ENCODE data around the gene SLC35E4. TPM values are rescaled to one million over a fixed set of nuclear protein-coding genes. Genes with fewer than 3 reads are reported as not detected.
A peak's percentile ranks its signal among the peaks of the same experiment; 100 is the strongest.

The SLC35E4 gene
- total and polyA plus RNA-seq, 5 donors from 2014 or later = 1.9 to 14.5 (median 4.2) TPM

DNA sequence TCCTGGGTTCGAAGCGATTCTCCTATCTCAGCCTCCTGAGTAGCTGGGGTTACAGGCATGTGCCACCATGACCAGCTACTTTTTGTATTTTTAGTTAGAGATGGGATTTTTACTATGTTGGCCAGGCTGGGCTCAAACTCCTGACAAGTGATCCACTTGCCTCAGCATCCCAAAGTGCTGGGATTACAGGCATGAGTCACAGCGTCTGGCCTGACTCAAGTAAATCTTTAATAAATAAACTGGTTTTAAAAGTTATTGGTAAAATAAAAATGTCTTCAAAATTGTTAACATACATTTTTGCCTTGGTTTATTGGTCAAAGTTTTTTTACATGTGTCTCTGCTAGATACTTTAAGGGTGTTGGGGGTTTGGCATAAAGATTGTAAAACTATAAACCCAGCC, 36.6 kb upstream of the SLC35E4 start:
- no peak for DNase-seq
- no peak overlapping the region for H3K27ac Mint-ChIP-seq
- peaks cover 17% of the 10 kb centered on the region for H3K27me3 Mint-ChIP-seq
- peaks cover 0 to 2% (median 0%) of the 10 kb centered on the region in 7 donors for H3K9me3 Mint-ChIP-seq
- no peaks in the 10 kb centered on the region for H3K36me3 ChIP-seq (ENCODE audit: control insufficient read depth, insufficient read depth, low read length)
- H3K27ac ChIP-seq (ENCODE audit: insufficient read depth, low read length, poor library complexity, severe bottlenecking) = no peak overlapping the region
- no peaks in the 10 kb centered on the region for H3K9me3 ChIP-seq (ENCODE audit: control insufficient read depth in 2 of 2, low read length in 2 of 2)
- H3K36me3 Mint-ChIP-seq = no peaks in the 10 kb centered on the region
- H3K4me1 Mint-ChIP-seq = peaks cover 0 to 2% (median 0%) of the 10 kb centered on the region in 4 donors
- no peaks in the 10 kb centered on the region for H3K4me1 ChIP-seq (ENCODE audit: control insufficient read depth, insufficient read depth, low read length, poor library complexity, severe bottlenecking)
- no peaks in the 10 kb centered on the region for H3K27me3 ChIP-seq (ENCODE audit: control insufficient read depth, insufficient read depth, low read length)
- H3K4me3 Mint-ChIP-seq = no peak overlapping the region
- no peak for ATAC-seq (ENCODE audit: low read depth in 2 of 2)
- no peak overlapping the region for H3K4me3 ChIP-seq (ENCODE audit: low read depth, low read length)

DNA sequence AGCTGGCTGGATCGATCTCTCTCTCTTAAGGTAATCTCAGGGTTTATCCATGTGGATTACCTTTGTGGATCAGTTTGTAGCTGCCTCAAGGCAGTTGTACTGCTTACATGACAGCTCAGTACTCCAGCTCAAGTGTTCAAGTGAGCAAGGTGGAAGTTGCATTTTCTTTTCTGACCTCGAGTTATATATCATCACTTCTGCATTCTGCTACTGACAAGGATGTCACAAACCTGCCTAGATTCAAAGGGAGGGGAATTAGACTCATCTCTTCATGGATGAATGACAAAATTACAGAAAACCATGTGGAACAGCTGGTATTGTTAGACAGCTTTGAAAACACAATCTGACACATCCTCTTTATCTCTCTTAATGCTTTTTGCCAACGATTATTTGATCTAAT, 34.7 kb upstream of the SLC35E4 start:
- Mint-ChIP-seq H3K27ac (no peak overlapping the region), H3K4me3 (no peak overlapping the region), H3K9me3 (peaks cover 0 to 2% (median 0%) of the 10 kb centered on the region in 7 donors), H3K27me3 (peaks cover 11% of the 10 kb centered on the region), H3K4me1 (peaks cover 0 to 8% (median 4%) of the 10 kb centered on the region in 4 donors), H3K36me3 (no peaks in the 10 kb centered on the region)
- DNase-seq (no peak), ATAC-seq (ENCODE audit: low read depth in 2 of 2) (no peak)
- Histone ChIP-seq H3K9me3 (ENCODE audit: control insufficient read depth in 2 of 2, low read length in 2 of 2) (no peaks in the 10 kb centered on the region), H3K27me3 (ENCODE audit: control insufficient read depth, insufficient read depth, low read length) (no peaks in the 10 kb centered on the region), H3K4me1 (ENCODE audit: control insufficient read depth, insufficient read depth, low read length, poor library complexity, severe bottlenecking) (peaks cover 4% of the 10 kb centered on the region), H3K36me3 (ENCODE audit: control insufficient read depth, insufficient read depth, low read length) (no peaks in the 10 kb centered on the region), H3K27ac (ENCODE audit: insufficient read depth, low read length, poor library complexity, severe bottlenecking) (no peak overlapping the region), H3K4me3 (ENCODE audit: low read depth, low read length) (no peak overlapping the region)

DNA sequence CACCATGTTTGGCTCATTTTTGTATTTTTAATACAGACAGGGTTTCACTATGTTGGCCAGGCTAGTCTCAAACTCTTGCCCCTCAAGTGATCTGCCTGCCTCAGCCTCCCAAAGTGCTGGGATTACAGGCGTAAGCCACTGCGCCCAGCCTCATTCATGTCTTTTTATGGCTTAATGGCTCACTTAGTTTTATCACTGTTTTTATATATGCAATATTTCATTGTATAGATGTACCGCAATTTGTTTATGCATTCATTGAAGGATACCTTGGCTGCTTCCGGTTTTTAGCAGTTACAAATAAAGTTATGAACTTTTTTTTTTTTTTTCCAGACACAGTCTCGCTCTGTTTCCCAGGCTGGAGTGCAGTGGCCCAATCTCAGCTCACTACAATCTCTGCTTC, 34.1 kb upstream of the SLC35E4 start:
- Mint-ChIP-seq H3K9me3 (peaks cover 0 to 2% (median 0%) of the 10 kb centered on the region in 7 donors), H3K4me1 (peaks cover 0 to 13% (median 4%) of the 10 kb centered on the region in 4 donors), H3K4me3 (no peak overlapping the region), H3K27me3 (peaks cover 9% of the 10 kb centered on the region), H3K27ac (no peak overlapping the region), H3K36me3 (no peaks in the 10 kb centered on the region)
- Histone ChIP-seq H3K9me3 (ENCODE audit: control insufficient read depth in 2 of 2, low read length in 2 of 2) (no peaks in the 10 kb centered on the region), H3K27me3 (ENCODE audit: control insufficient read depth, insufficient read depth, low read length) (no peaks in the 10 kb centered on the region), H3K36me3 (ENCODE audit: control insufficient read depth, insufficient read depth, low read length) (no peaks in the 10 kb centered on the region), H3K4me1 (ENCODE audit: control insufficient read depth, insufficient read depth, low read length, poor library complexity, severe bottlenecking) (peaks cover 8% of the 10 kb centered on the region), H3K27ac (ENCODE audit: insufficient read depth, low read length, poor library complexity, severe bottlenecking) (no peak overlapping the region), H3K4me3 (ENCODE audit: low read depth, low read length) (no peak overlapping the region)
- DNase-seq (no peak), ATAC-seq (ENCODE audit: low read depth in 2 of 2) (no peak)

DNA sequence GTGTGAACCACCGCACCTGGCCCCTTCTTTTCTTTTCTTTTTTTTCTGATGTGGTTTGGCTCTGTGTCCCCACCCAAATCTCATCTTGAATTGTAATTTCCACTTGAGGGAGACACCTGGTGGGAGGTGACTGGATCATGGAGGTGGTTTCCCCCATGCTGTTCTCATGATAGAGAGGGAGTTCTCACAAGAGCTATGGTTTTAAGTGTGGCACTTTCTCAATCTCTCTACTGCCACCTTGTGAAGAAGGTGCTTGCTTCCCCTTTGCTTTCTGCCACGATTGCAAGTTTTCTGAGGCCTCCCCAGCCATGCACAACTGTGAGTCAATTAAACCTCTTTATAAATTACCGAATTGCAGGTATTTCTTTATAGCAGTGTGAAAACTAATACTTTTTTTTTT, 33.5 kb upstream of the SLC35E4 start:
- DNase-seq = peak in 2 of 3 donors; percentile 26 to 55
- peaks cover 13% of the 10 kb centered on the region for H3K27me3 Mint-ChIP-seq
- peaks cover 0 to under 1% (median 0%) of the 10 kb centered on the region in 7 donors for H3K9me3 Mint-ChIP-seq
- peaks cover 0 to 17% (median 6%) of the 10 kb centered on the region in 4 donors for H3K4me1 Mint-ChIP-seq
- Histone ChIP-seq H3K4me3 (ENCODE audit: low read depth, low read length) (no peak overlapping the region), H3K36me3 (ENCODE audit: control insufficient read depth, insufficient read depth, low read length) (no peaks in the 10 kb centered on the region), H3K9me3 (ENCODE audit: control insufficient read depth in 2 of 2, low read length in 2 of 2) (no peaks in the 10 kb centered on the region), H3K27me3 (ENCODE audit: control insufficient read depth, insufficient read depth, low read length) (no peaks in the 10 kb centered on the region), H3K27ac (ENCODE audit: insufficient read depth, low read length, poor library complexity, severe bottlenecking) (no peak overlapping the region), H3K4me1 (ENCODE audit: control insufficient read depth, insufficient read depth, low read length, poor library complexity, severe bottlenecking) (peaks cover 14% of the 10 kb centered on the region)
- H3K27ac Mint-ChIP-seq = no peak overlapping the region
- peak in 1 of 2 donors; percentile 38 for ATAC-seq (ENCODE audit: low read depth in 2 of 2)
- no peak overlapping the region for H3K4me3 Mint-ChIP-seq
- no peaks in the 10 kb centered on the region for H3K36me3 Mint-ChIP-seq

DNA sequence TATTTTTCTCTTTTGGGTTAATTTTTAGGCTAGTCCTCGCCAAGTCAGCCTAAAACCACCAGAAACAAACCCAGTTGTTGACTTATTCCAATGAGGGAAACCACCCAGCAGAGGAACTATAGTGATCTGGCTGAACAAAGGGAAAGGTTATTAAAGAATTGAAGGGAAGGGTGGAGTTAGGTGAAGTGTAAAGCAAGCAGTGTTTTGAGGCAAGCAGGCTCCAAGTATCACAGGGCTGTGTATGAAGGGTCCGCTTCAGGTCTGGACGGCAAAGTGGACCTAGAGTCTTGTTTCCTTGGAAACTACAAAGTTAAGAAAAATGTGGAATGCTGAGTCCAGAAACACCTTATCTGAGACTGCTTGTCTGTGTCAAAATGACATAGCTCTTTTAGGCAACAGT, 31.8 kb upstream of the SLC35E4 start:
- no peak overlapping the region for H3K4me3 ChIP-seq (ENCODE audit: low read depth, low read length)
- peaks cover 0 to 26% (median 10%) of the 10 kb centered on the region in 4 donors for H3K4me1 Mint-ChIP-seq
- DNase-seq (no peak), ATAC-seq (ENCODE audit: low read depth in 2 of 2) (no peak)
- no peaks in the 10 kb centered on the region for H3K9me3 Mint-ChIP-seq
- H3K27ac Mint-ChIP-seq = no peak overlapping the region
- no peaks in the 10 kb centered on the region for H3K9me3 ChIP-seq (ENCODE audit: control insufficient read depth in 2 of 2, low read length in 2 of 2)
- H3K4me1 ChIP-seq (ENCODE audit: control insufficient read depth, insufficient read depth, low read length, poor library complexity, severe bottlenecking) = peaks cover 20% of the 10 kb centered on the region
- H3K4me3 Mint-ChIP-seq = peak overlapping the region in 2 of 4 donors; percentile 16 to 59
- peaks cover 13% of the 10 kb centered on the region for H3K27me3 Mint-ChIP-seq
- no peaks in the 10 kb centered on the region for H3K36me3 ChIP-seq (ENCODE audit: control insufficient read depth, insufficient read depth, low read length)
- no peak overlapping the region for H3K27ac ChIP-seq (ENCODE audit: insufficient read depth, low read length, poor library complexity, severe bottlenecking)
- no peaks in the 10 kb centered on the region for H3K36me3 Mint-ChIP-seq
- H3K27me3 ChIP-seq (ENCODE audit: control insufficient read depth, insufficient read depth, low read length) = no peaks in the 10 kb centered on the region

DNA sequence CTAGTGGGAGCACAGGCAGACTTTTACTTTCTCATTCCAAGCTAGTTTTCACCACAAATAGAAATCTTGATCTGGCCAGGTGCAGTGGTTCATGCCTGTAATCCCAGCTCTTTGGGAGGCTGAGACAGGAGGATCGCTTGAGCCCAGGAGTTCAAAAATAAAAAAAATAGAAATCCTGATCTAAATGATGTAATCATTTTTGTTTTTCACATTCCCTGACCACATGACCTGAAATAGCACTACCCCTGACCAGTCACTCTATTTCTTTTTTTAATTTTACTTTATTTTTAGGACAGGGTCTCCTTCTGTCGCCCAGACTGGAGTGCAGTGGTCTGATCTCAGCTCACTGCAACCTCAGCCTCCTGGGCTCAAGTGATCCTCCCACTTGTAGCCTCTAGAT, 30.9 kb upstream of the SLC35E4 start:
- DNase-seq = no peak
- Histone ChIP-seq H3K9me3 (ENCODE audit: control insufficient read depth in 2 of 2, low read length in 2 of 2) (no peaks in the 10 kb centered on the region), H3K27me3 (ENCODE audit: control insufficient read depth, insufficient read depth, low read length) (no peaks in the 10 kb centered on the region), H3K4me3 (ENCODE audit: low read depth, low read length) (no peak overlapping the region), H3K27ac (ENCODE audit: insufficient read depth, low read length, poor library complexity, severe bottlenecking) (no peak overlapping the region), H3K4me1 (ENCODE audit: control insufficient read depth, insufficient read depth, low read length, poor library complexity, severe bottlenecking) (peaks cover 20% of the 10 kb centered on the region), H3K36me3 (ENCODE audit: control insufficient read depth, insufficient read depth, low read length) (no peaks in the 10 kb centered on the region)
- no peaks in the 10 kb centered on the region for H3K9me3 Mint-ChIP-seq
- no peaks in the 10 kb centered on the region for H3K36me3 Mint-ChIP-seq
- H3K4me1 Mint-ChIP-seq = peaks cover 0 to 31% (median 13%) of the 10 kb centered on the region in 4 donors
- H3K4me3 Mint-ChIP-seq = no peak overlapping the region
- ATAC-seq (ENCODE audit: low read depth in 2 of 2) = no peak
- H3K27ac Mint-ChIP-seq = no peak overlapping the region
- peaks cover 21% of the 10 kb centered on the region for H3K27me3 Mint-ChIP-seq

DNA sequence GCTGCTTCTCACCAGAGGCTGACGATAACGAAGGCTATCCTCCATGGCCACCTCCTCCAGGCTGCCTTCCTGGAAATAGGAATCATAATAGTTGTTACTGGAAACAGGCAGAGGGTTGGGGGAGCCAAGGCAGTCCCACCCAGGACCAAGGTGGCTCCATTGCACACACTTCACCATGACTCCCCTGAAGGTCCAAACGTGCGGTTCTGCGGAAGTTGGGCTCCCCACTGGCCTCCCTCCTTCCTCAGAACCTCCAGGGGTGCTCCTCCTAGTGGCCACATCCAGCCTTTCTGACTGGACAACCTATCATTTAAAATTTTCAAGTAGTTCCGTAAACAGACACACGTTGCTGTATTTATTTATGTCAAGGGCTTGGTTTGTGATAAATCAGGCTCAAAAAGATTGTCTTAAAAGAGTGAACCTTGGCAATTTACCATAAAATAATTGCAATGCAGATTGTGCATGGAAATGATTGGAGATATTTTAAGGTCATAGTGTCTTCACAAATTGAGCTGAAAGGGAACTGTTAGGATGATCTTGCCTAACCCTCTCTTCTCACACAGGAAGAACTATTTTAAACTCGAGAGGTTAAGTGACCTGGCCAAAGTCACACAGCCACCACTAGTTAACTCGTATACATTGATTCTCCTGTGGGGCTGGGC, 30.0 kb upstream of the SLC35E4 start:
- Mint-ChIP-seq H3K4me1 (peaks cover 0 to 31% (median 15%) of the 10 kb centered on the region in 4 donors), H3K4me3 (peak overlapping the region; percentile 14 to 56 (median 48)), H3K9me3 (no peaks in the 10 kb centered on the region), H3K36me3 (no peaks in the 10 kb centered on the region), H3K27ac (peak overlapping the region in 2 of 3 donors; percentile 8 to 58), H3K27me3 (peaks cover 21% of the 10 kb centered on the region)
- DNase-seq = peak; percentile 19 to 67 (median 29)
- ATAC-seq (ENCODE audit: low read depth in 2 of 2) = peak; percentile 26 to 34
- Histone ChIP-seq H3K36me3 (ENCODE audit: control insufficient read depth, insufficient read depth, low read length) (no peaks in the 10 kb centered on the region), H3K27ac (ENCODE audit: insufficient read depth, low read length, poor library complexity, severe bottlenecking) (no peak overlapping the region), H3K9me3 (ENCODE audit: control insufficient read depth in 2 of 2, low read length in 2 of 2) (no peaks in the 10 kb centered on the region), H3K27me3 (ENCODE audit: control insufficient read depth, insufficient read depth, low read length) (no peaks in the 10 kb centered on the region), H3K4me1 (ENCODE audit: control insufficient read depth, insufficient read depth, low read length, poor library complexity, severe bottlenecking) (peaks cover 20% of the 10 kb centered on the region), H3K4me3 (ENCODE audit: low read depth, low read length) (no peak overlapping the region)
